Astrocyte of the spinal cord (primary cell): Measurements from ENCODE around the gene VAV1.

Source experiments
- DNase-seq: peaks from one replicate; pipeline ENCODE4 v3.0.0; 2011; ENCODE audit warnings: low read depth, low spot score
- H3K4me3 ChIP-seq: 2 replicates; pipeline ENCODE4 v1.5.1; 2011; ENCODE audit warnings: low read depth, mild to moderate bottlenecking, low read length, moderate library complexity
- CTCF ChIP-seq: IDR thresholded peaks from 2 replicates; pipeline ENCODE4 v1.5.1; 2012; ENCODE audit warnings: low read depth, mild to moderate bottlenecking, low read length, inconsistent platforms
- in situ Hi-C: cut with HindIII; loops from 2 replicates; pipeline ENCODE4 v1.10.0; 2017; ENCODE audit warnings: low sequenced_read_pairs

The VAV1 gene

GRCh38 chr19:6802336-6803035 is 30.0 kb downstream of the VAV1 start:
- TF ChIP-seq CTCF, result no peak
- no peak overlapping the region for H3K4me3 ChIP-seq
- in situ Hi-C loops, result no loop called here
- no peak for DNase-seq

- no peak overlapping the region for H3K4me3 ChIP-seq
- DNase-seq, result no peak
- no peak for TF ChIP-seq CTCF
- in situ Hi-C loops, result no loop called here
Measured at GRCh38 chr19:6803036-6803404, 30.5 kb downstream of the VAV1 start.

DNA sequence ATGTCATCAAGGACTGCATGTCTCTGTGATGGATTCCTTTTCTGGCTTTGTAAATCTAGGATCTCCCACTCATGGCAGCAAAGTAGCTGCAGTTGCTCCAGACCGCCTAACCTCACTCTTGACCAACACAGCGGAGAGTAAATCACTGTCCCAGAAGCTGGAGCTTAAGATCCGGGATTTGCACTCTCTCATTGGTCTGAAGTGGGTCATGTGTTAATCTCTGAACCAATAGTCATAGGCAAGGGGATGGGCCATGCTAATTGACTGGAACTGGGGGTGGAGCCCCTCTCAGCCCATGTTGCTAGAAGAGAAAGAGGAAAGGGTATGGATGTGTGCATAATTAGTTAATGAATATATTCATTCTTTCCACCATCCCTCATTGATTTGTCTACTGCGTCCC is 34.0 kb downstream of the VAV1 start:
- in situ Hi-C loops, result no loop called here
- no peak for DNase-seq

GRCh38 chr19:6807291-6807690 is 34.8 kb downstream of the VAV1 start:
- in situ Hi-C loops, result no loop called here
- no peak for TF ChIP-seq CTCF
- no peak overlapping the region for H3K4me3 ChIP-seq
- DNase-seq, result no peak

More for the DNA sequence above, 34.0 kb downstream of the VAV1 start:
- no peak overlapping the region for H3K4me3 ChIP-seq
- TF ChIP-seq CTCF, result no peak

GRCh38 chr19:6808494-6808893 is 36.0 kb downstream of the VAV1 start:
- no peak overlapping the region for H3K4me3 ChIP-seq
- DNase-seq, result no peak
- in situ Hi-C loops, result no loop called here
- no peak for TF ChIP-seq CTCF

DNA sequence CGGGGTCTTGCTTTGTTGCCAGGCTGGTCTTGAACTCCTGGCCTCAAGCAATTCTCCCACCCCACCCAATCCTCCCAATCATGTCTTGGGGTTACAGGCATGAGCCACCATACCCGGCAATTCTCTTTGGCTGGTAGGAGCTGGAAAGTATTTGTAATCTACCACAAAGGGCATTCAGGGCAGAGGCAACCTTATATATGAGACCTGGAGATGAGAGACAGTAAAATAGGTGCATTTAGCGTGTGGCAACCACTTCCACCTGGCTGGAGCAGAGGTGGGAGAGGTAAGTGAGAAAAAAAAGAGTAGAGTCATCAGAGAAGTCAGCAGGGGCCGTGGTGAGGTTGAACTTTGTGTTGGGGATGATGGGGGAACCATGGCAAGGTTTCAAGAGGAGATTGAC is 36.8 kb downstream of the VAV1 start:
- no peak for TF ChIP-seq CTCF
- in situ Hi-C loops, result no loop called here
- no peak for DNase-seq
- no peak overlapping the region for H3K4me3 ChIP-seq

GRCh38 chr19:6811378-6811777 is 38.9 kb downstream of the VAV1 start:
- H3K4me3 ChIP-seq, result no peak overlapping the region
- in situ Hi-C loops, result no loop called here
- no peak for TF ChIP-seq CTCF
- DNase-seq, result no peak
